IMR-90 (cell line): ENCODE measurements around the gene MALT1. TPM values are rescaled to one million over a fixed set of nuclear protein-coding genes. Genes with fewer than 3 reads are reported as not detected.

Experiments used
- ATAC-seq: fragments of 200-7000 bp; cut with Tn5 transposase; 2 replicates; pipeline ENCODE4 v1.9.1; 2020; ENCODE audit warnings: low read depth, mild to moderate bottlenecking, moderate library complexity
- BruUV-seq: library from RNA; stranded (reverse); fragments of 400-500 nt; replicated peaks from 2 replicates; lab custom pipeline; 2021; lab: Mats Ljungman, UMichigan
- CTCF ChIA-PET: fragments of 300-600 bp; formaldehyde crosslinking; extraction: SDS; loops from one replicate; lab custom pipeline; 2021; ENCODE audit warnings: antibody characterized with exemption; lab: Yijun Ruan, JAX
- POLR2A ChIA-PET: fragments of 300-600 bp; sonication (Branson Sonifier 250); formaldehyde crosslinking; loops from one replicate; lab custom pipeline; 2022; ENCODE audit warnings: antibody characterized with exemption; ENCODE audit not compliant: unreplicated experiment; lab: Charles Lee
- DNase-seq: peaks from one replicate; pipeline ENCODE4 v3.0.0; 2013
- H2AFZ ChIP-seq: replicated peaks from 2 replicates; pipeline ENCODE3; 2013; ENCODE audit warnings: low read length, mild to moderate bottlenecking; ENCODE audit not compliant: poor library complexity
- H2AK5ac ChIP-seq: 2 replicates; pipeline ENCODE4 v1.6.1; 2013; ENCODE audit warnings: low read depth, low read length, inconsistent platforms
- H2AK9ac ChIP-seq: replicated peaks from 2 replicates; pipeline ENCODE3; 2013; ENCODE audit warnings: mild to moderate bottlenecking, low read depth, low read length, moderate library complexity; ENCODE audit not compliant: poor library complexity
- H2BK120ac ChIP-seq: 2 replicates; pipeline ENCODE4 v1.6.1; 2013; ENCODE audit warnings: low read depth, low read length, inconsistent platforms
- H2BK15ac ChIP-seq: 3 replicates; pipeline ENCODE4 v1.6.1; 2013; ENCODE audit warnings: low read depth, low read length, inconsistent platforms
- H2BK20ac ChIP-seq: 2 replicates; pipeline ENCODE4 v1.6.1; 2013; ENCODE audit warnings: low read depth, mild to moderate bottlenecking, inconsistent platforms, low read length, moderate library complexity
- H2BK5ac ChIP-seq: 2 replicates; pipeline ENCODE4 v1.6.1; 2013; ENCODE audit warnings: mild to moderate bottlenecking, low read depth, low read length, inconsistent platforms; ENCODE audit not compliant: poor library complexity, severe bottlenecking
- H3K14ac ChIP-seq: replicated peaks from 2 replicates; pipeline ENCODE4 v1.6.1; 2013; ENCODE audit warnings: low read depth, low read length, inconsistent platforms
- H3K18ac ChIP-seq: 2 replicates; pipeline ENCODE4 v1.6.1; 2013; ENCODE audit warnings: low read depth, low read length, control low read depth
- H3K23ac ChIP-seq: 2 replicates; pipeline ENCODE4 v1.6.1; 2013; ENCODE audit warnings: low read depth, low read length, inconsistent platforms
- H3K27ac ChIP-seq: 2 replicates; pipeline ENCODE4 v1.5.1; 2013; ENCODE audit warnings: mild to moderate bottlenecking, control low read depth, low read length; ENCODE audit not compliant: insufficient read depth
- H3K27me3 ChIP-seq: 2 replicates; pipeline ENCODE4 v1.6.1; 2013; ENCODE audit warnings: low read length; ENCODE audit not compliant: control insufficient read depth, insufficient read depth
- H3K36me3 ChIP-seq: 2 replicates; pipeline ENCODE4 v1.6.1; 2013; ENCODE audit warnings: low read length, mixed read lengths; ENCODE audit not compliant: control insufficient read depth, insufficient read depth
- H3K4ac ChIP-seq: 2 replicates; pipeline ENCODE4 v1.6.1; 2013; ENCODE audit warnings: low read depth, low read length, inconsistent platforms
- H3K4me1 ChIP-seq: 2 replicates; pipeline ENCODE4 v1.6.1; 2013; ENCODE audit warnings: low read length, mixed read lengths; ENCODE audit not compliant: control insufficient read depth, insufficient read depth
- H3K4me2 ChIP-seq: 2 replicates; pipeline ENCODE4 v1.6.1; 2013; ENCODE audit warnings: low read depth, mild to moderate bottlenecking, control low read depth, low read length, moderate library complexity
- H3K4me3 ChIP-seq: 2 replicates; pipeline ENCODE4 v1.5.1; 2013; ENCODE audit warnings: low read depth, mild to moderate bottlenecking, control low read depth, low read length, moderate library complexity; ENCODE audit not compliant: insufficient read depth
- H3K56ac ChIP-seq: 2 replicates; pipeline ENCODE4 v1.6.1; 2013; ENCODE audit warnings: low read length, inconsistent platforms; ENCODE audit not compliant: insufficient read depth; ENCODE audit errors: extremely low read depth
- H3K79me1 ChIP-seq, 2 experiments: 2 replicates each; pipeline ENCODE4 v1.6.1; 2013; ENCODE audit warnings: low read length in 2 of 2, inconsistent platforms in 1 of 2, low read depth in 1 of 2
- H3K9ac ChIP-seq: 2 replicates; pipeline ENCODE4 v1.6.1; 2013; ENCODE audit warnings: low read depth, low read length, control low read depth
- H3K9me1 ChIP-seq: 2 replicates; pipeline ENCODE4 v1.6.1; 2013; ENCODE audit warnings: low read length, inconsistent platforms; ENCODE audit not compliant: insufficient read depth
- H3K9me3 ChIP-seq: 2 replicates; pipeline ENCODE4 v1.6.1; 2013; ENCODE audit warnings: low read length; ENCODE audit not compliant: control insufficient read depth, insufficient read depth
- H4K20me1 ChIP-seq: 2 replicates; pipeline ENCODE4 v1.6.1; 2013; ENCODE audit warnings: low read length, inconsistent platforms; ENCODE audit not compliant: insufficient read depth
- H4K5ac ChIP-seq: 2 replicates; pipeline ENCODE4 v1.6.1; 2013; ENCODE audit warnings: mild to moderate bottlenecking, low read depth, low read length, control low read depth
- H4K8ac ChIP-seq, 2 experiments: 2 replicates each; pipeline ENCODE4 v1.6.1; 2013; ENCODE audit warnings: low read depth in 2 of 2, low read length in 2 of 2, control low read depth in 1 of 2, inconsistent platforms in 1 of 2
- H4K91ac ChIP-seq: 2 replicates; pipeline ENCODE4 v1.6.1; 2013; ENCODE audit warnings: low read depth, low read length, inconsistent platforms; ENCODE audit not compliant: insufficient read depth
- CEBPB ChIP-seq: IDR thresholded peaks from 2 replicates; pipeline ENCODE4 v1.6.1; 2012; ENCODE audit warnings: low read depth, low read length, improper control_type of control experiment
- CHD1 ChIP-seq: IDR thresholded peaks from 2 replicates; pipeline ENCODE4 v1.6.1; 2012; ENCODE audit warnings: low read depth, low read length, improper control_type of control experiment
- ELK1 ChIP-seq: fragments of 150-350 bp; IDR thresholded peaks from 2 replicates; pipeline ENCODE4 v1.6.1; 2016; ENCODE audit warnings: low read depth, mild to moderate bottlenecking, low read length, moderate library complexity, borderline replicate concordance
- FOS ChIP-seq: fragments of 150-350 bp; IDR thresholded peaks from 2 replicates; pipeline ENCODE4 v1.6.1; 2016; ENCODE audit warnings: low read depth, low read length
- MAFK ChIP-seq: IDR thresholded peaks from 2 replicates; pipeline ENCODE4 v1.6.1; 2012; ENCODE audit warnings: low read depth, low read length, improper control_type of control experiment
- MAZ ChIP-seq: IDR thresholded peaks from 2 replicates; pipeline ENCODE4 v1.6.1; 2012; ENCODE audit warnings: low read depth, mild to moderate bottlenecking, low read length, improper control_type of control experiment, moderate library complexity, borderline replicate concordance
- MXI1 ChIP-seq: IDR thresholded peaks from 2 replicates; pipeline ENCODE4 v1.6.1; 2012; ENCODE audit warnings: low read depth, mild to moderate bottlenecking, low read length, moderate library complexity, borderline replicate concordance
- NFE2L2 ChIP-seq: fragments of 150-350 bp; IDR thresholded peaks from 2 replicates; pipeline ENCODE4 v1.6.1; 2016; ENCODE audit warnings: low read depth, mild to moderate bottlenecking, low read length
- POLR2A ChIP-seq: IDR thresholded peaks from 2 replicates; pipeline ENCODE4 v1.6.1; 2012; ENCODE audit warnings: mild to moderate bottlenecking, low read depth, low read length
- RAD21 ChIP-seq: IDR thresholded peaks from 2 replicates; pipeline ENCODE4 v1.6.1; 2012; ENCODE audit warnings: low read length, improper control_type of control experiment
- RCOR1 ChIP-seq: IDR thresholded peaks from 2 replicates; pipeline ENCODE4 v1.6.1; 2012; ENCODE audit warnings: mild to moderate bottlenecking, low read length, improper control_type of control experiment; ENCODE audit not compliant: insufficient replicate concordance
- RFX5 ChIP-seq: IDR thresholded peaks from 2 replicates; pipeline ENCODE4 v1.8.0; 2012; ENCODE audit warnings: low read depth, mild to moderate bottlenecking, low read length, moderate library complexity
- SMC3 ChIP-seq: fragments of 150-350 bp; IDR thresholded peaks from 2 replicates; pipeline ENCODE4 v1.6.1; 2016; ENCODE audit warnings: low read depth, mild to moderate bottlenecking, antibody characterized with exemption, low read length, moderate library complexity
- USF2 ChIP-seq: fragments of 150-350 bp; IDR thresholded peaks from 2 replicates; pipeline ENCODE4 v1.6.1; 2017; ENCODE audit warnings: mild to moderate bottlenecking, antibody characterized with exemption, low read length, low read depth
- whole genome bisulfite sequencing, 2 experiments: methylation state at CpG; one replicate each; pipeline versions ENCODE4 v1.1.5 to v1.1.7; 2013; ENCODE audit warnings: missing lambda C conversion rate in 2 of 2; ENCODE audit not compliant: insufficient read length in 1 of 2; ENCODE audit errors: extremely low coverage in 2 of 2; 5-methylcytosine and 5-hydroxymethylcytosine counted together
- dilution Hi-C: fragments of 300-500 bp; cut with HindIII; formaldehyde crosslinking; loops from one replicate; pipeline ENCODE4 v1.14.3; 2018; ENCODE audit warnings: low sequenced_read_pairs; ENCODE audit not compliant: unreplicated experiment
- in situ Hi-C: fragments of 300-500 bp; cut with MboI; formaldehyde crosslinking; loops from 3 replicates; pipeline ENCODE4 v1.14.3; 2019; ENCODE audit warnings: low sequenced_read_pairs, inconsistent platforms, mixed read lengths
- intact Hi-C: fragments of 100-400 bp; cut with micrococcal nuclease; formaldehyde crosslinking; loops from 2 replicates; pipeline ENCODE4 v1.10.0; 2022
- polyA plus RNA-seq, 3 experiments: library from polyadenylated mRNA; depleted of rRNA; stranded (reverse); fragments of >200 nt; gene quantifications; 2 replicates each; pipeline ENCODE4 v1.2.3, GENCODE V29; 2012; ENCODE audit warnings: low replicate concordance in 1 of 3
- total RNA-seq: library from RNA; depleted of rRNA; stranded (reverse); fragments of >200 nt; gene quantifications from 2 replicates; pipeline ENCODE4 v1.2.3, GENCODE V29; 2012
- TF ChIP-seq, protein P1 (sequence below): conservative IDR thresholded peaks from 2 replicates; pipeline ENCODE4 v1.5.1; 2012; ENCODE audit warnings: mild to moderate bottlenecking, low read depth, low read length, improper control_type of control experiment

The MALT1 gene
- total and polyA plus RNA-seq, 2 of the 4 experiments (the other 2 are of a cell fraction), result 8.3 to 25.3 TPM

GRCh38 chr18:58784601-58785137 is 113.4 kb downstream of the MALT1 start:
- no TSS peak for BruUV-seq
- peaks cover 0 to 2% of the 10 kb centered on the region in 2 experiments; a peak in 1 of 4 replicates for H3K79me1 ChIP-seq
- H3K9me3 ChIP-seq, result no peaks in the 10 kb centered on the region
- POLR2A ChIA-PET, result no interaction called here
- H3K27me3 ChIP-seq, result no peaks in the 10 kb centered on the region
- in situ Hi-C loops, result loop anchor here (5.0 kb wide), 1 partner anchor 273 kb away; no protein-coding TSS in a partner anchor
- peak overlapping the region; percentile 87 for H2AK5ac ChIP-seq
- H3K23ac ChIP-seq, result 0 out of 2 replicates have a peak overlapping the region, but pooled peaks have one; percentile 32
- peak overlapping the region; percentile 0 to 59; a peak in 3 of 4 replicates for H4K8ac ChIP-seq
- peak overlapping the region; percentile 90 for H2BK20ac ChIP-seq
- peak overlapping the region; percentile 59; the same call in 1 of the 2 replicates for H3K14ac ChIP-seq
- H2BK5ac ChIP-seq, result peak overlapping the region; percentile 42
- no peak overlapping the region for H3K4me2 ChIP-seq
- dilution Hi-C loops, result loop anchor here (25.0 kb wide), 1 partner anchor 278 kb away; no protein-coding TSS in a partner anchor
- intact Hi-C loops, result loop anchor here (1.0 to 5.0 kb wide), 2 partner anchors 168 to 273 kb away; no protein-coding TSS in a partner anchor
- peak overlapping the region; percentile 92 for H2BK120ac ChIP-seq
- H2AFZ ChIP-seq, result peak overlapping the region; percentile 83
- 80% methylated on average over 1 of the region's 15 CpGs; no CpG with 5 or more reads in 1 of the 2 experiments for WGBS, 2 experiments
- H2BK15ac ChIP-seq, result peak overlapping the region; percentile 69; the same call in 2 of the 3 replicates
- no peaks in the 10 kb centered on the region for H4K20me1 ChIP-seq
- no peaks in the 10 kb centered on the region for H3K36me3 ChIP-seq
- CTCF ChIA-PET, result interaction anchor here (4.2 kb wide), 1 partner anchor 285 kb away, joined by 23 read pairs; no protein-coding TSS in a partner anchor
- peak overlapping the region; percentile 80 for H3K4ac ChIP-seq
- no peak overlapping the region for H3K4me3 ChIP-seq
- peak overlapping the region; percentile 14 for H3K18ac ChIP-seq
- DNase-seq, result no peak
- H3K9ac ChIP-seq, result no peak overlapping the region
- H3K9me1 ChIP-seq, result peaks cover 15% of the 10 kb centered on the region
- peak overlapping the region; percentile 26 for H4K5ac ChIP-seq
- peak overlapping the region; percentile 5 for H2AK9ac ChIP-seq
- no peak for ATAC-seq
- H4K91ac ChIP-seq, result peak overlapping the region; percentile 70
- H3K4me1 ChIP-seq, result peaks cover 18% of the 10 kb centered on the region
- peak overlapping the region; percentile 22 for H3K27ac ChIP-seq
- no peak overlapping the region for H3K56ac ChIP-seq
- no peak for TF ChIP-seq RCOR1
- no peak for TF ChIP-seq SMC3
- TF ChIP-seq MAFK, result no peak
- TF ChIP-seq FOS, result no peak
- no peak for TF ChIP-seq CHD1
- TF ChIP-seq RAD21, result no peak
- no peak for TF ChIP-seq POLR2A
- no peak for TF ChIP-seq USF2
- no peak for TF ChIP-seq MAZ
- TF ChIP-seq RFX5, result no peak
- no peak for TF ChIP-seq MXI1
- TF ChIP-seq CEBPB, result no peak
- no peak for TF ChIP-seq NFE2L2
- TF ChIP-seq, protein P1, sequence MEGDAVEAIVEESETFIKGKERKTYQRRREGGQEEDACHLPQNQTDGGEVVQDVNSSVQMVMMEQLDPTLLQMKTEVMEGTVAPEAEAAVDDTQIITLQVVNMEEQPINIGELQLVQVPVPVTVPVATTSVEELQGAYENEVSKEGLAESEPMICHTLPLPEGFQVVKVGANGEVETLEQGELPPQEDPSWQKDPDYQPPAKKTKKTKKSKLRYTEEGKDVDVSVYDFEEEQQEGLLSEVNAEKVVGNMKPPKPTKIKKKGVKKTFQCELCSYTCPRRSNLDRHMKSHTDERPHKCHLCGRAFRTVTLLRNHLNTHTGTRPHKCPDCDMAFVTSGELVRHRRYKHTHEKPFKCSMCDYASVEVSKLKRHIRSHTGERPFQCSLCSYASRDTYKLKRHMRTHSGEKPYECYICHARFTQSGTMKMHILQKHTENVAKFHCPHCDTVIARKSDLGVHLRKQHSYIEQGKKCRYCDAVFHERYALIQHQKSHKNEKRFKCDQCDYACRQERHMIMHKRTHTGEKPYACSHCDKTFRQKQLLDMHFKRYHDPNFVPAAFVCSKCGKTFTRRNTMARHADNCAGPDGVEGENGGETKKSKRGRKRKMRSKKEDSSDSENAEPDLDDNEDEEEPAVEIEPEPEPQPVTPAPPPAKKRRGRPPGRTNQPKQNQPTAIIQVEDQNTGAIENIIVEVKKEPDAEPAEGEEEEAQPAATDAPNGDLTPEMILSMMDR, result no peak
- no peak for TF ChIP-seq ELK1
